ENCODE measurements around the gene ARHGAP22. TPM values are rescaled to one million over a fixed set of nuclear protein-coding genes. Genes with fewer than 3 reads are reported as not detected.

ARHGAP22 gene
- total and polyA plus RNA-seq, 8 donors, result 2.2 to 10.4 (median 2.8) TPM

- Histone ChIP-seq H3K9me3 (no peaks in the 10 kb centered on the region), H3K4me3 (no peak overlapping the region), H3K36me3 (no peaks in the 10 kb centered on the region), H3K27ac (no peak overlapping the region), H3K4me1 (peaks cover 0 to 18% of the 10 kb centered on the region in 2 donors), H3K27me3 (no peaks in the 10 kb centered on the region)
- intact Hi-C loops (cut with DNase I), result no loop called here
- no peak for TF ChIP-seq CTCF (IDR thresholded peaks at IDR 0.05)
- DNase-seq (no peak), ATAC-seq (peak; percentile 29)
Observed at GRCh38 chr10:48505394-48506112, 99.3 kb downstream of the ARHGAP22 start.

- DNase-seq (no peak), ATAC-seq (no peak)
- no peaks in the 10 kb centered on the region for H3K9me3 ChIP-seq
- H3K27me3 ChIP-seq, result no peaks in the 10 kb centered on the region
- no peak overlapping the region for H3K27ac ChIP-seq
- TF ChIP-seq CTCF (IDR thresholded peaks at IDR 0.05), result no peak
- intact Hi-C loops (cut with DNase I), result no loop called here
- H3K4me1 ChIP-seq, result peaks cover 0 to 18% of the 10 kb centered on the region in 2 donors
- H3K4me3 ChIP-seq, result no peak overlapping the region
- no peaks in the 10 kb centered on the region for H3K36me3 ChIP-seq
Observed at GRCh38 chr10:48504141-48504885, 100.6 kb downstream of the ARHGAP22 start.

GRCh38 chr10:48503293-48503911 lies 101.5 kb downstream of the ARHGAP22 start:
- ATAC-seq (no peak), DNase-seq (no peak)
- TF ChIP-seq CTCF (IDR thresholded peaks at IDR 0.05), result no peak
- intact Hi-C loops (cut with DNase I), result no loop called here
- Histone ChIP-seq H3K36me3 (no peaks in the 10 kb centered on the region), H3K9me3 (no peaks in the 10 kb centered on the region), H3K27ac (no peak overlapping the region), H3K4me1 (peaks cover 0 to 12% of the 10 kb centered on the region in 2 donors), H3K27me3 (no peaks in the 10 kb centered on the region), H3K4me3 (no peak overlapping the region)

GRCh38 chr10:48502791-48503190 lies 102.1 kb downstream of the ARHGAP22 start:
- H3K27ac ChIP-seq, result no peak overlapping the region
- no peaks in the 10 kb centered on the region for H3K27me3 ChIP-seq
- H3K4me1 ChIP-seq, result peaks cover 0 to 10% of the 10 kb centered on the region in 2 donors
- no peaks in the 10 kb centered on the region for H3K36me3 ChIP-seq
- intact Hi-C loops (cut with DNase I), result no loop called here
- TF ChIP-seq CTCF (IDR thresholded peaks at IDR 0.05), result no peak
- H3K4me3 ChIP-seq, result no peak overlapping the region
- DNase-seq, result no peak
- ATAC-seq, result no peak
- H3K9me3 ChIP-seq, result no peaks in the 10 kb centered on the region
